PFSK-1 (cell line): ENCODE results near the gene MRAS.

Experiments used
- FOXP2 ChIP-seq: optimal IDR thresholded peaks from 2 replicates; pipeline ENCODE3; 2011; ENCODE audit warnings: borderline replicate concordance, control low read depth, inconsistent platforms; ENCODE audit not compliant: insufficient read depth; ENCODE audit errors: extremely low read length, extremely low read depth
- POLR2AphosphoS5 ChIP-seq: IDR thresholded peaks from 2 replicates; pipeline ENCODE4 v1.6.1; 2012; ENCODE audit warnings: low read depth, mild to moderate bottlenecking, control low read depth, low read length, moderate library complexity
- REST ChIP-seq, 2 experiments: IDR thresholded peaks; 2 replicates each; pipeline versions ENCODE4 v1.6.1 to v1.8.0; 2011 to 2012; ENCODE audit warnings: low read depth in 2 of 2, low read length in 2 of 2, control low read depth in 1 of 2, inconsistent platforms in 1 of 2, mild to moderate bottlenecking in 1 of 2, moderate library complexity in 1 of 2; ENCODE audit not compliant: insufficient read depth in 1 of 2
- SIN3A ChIP-seq: IDR thresholded peaks from 2 replicates; pipeline ENCODE4 v1.6.1; 2012; ENCODE audit warnings: mild to moderate bottlenecking, low read length, moderate library complexity, borderline replicate concordance; ENCODE audit not compliant: insufficient read depth
- TAF1 ChIP-seq: IDR thresholded peaks from 2 replicates; pipeline ENCODE4 v1.6.1; 2012; ENCODE audit warnings: low read length, control low read depth, borderline replicate concordance; ENCODE audit not compliant: insufficient read depth

MRAS gene

GRCh38 chr3:138326866-138327595 lies 21.3 kb upstream of the MRAS start:
- TF ChIP-seq TAF1 (no peak), FOXP2 (no peak), SIN3A (no peak), POLR2AphosphoS5 (no peak), REST (IDR thresholded peaks at IDR 0.05; ENCODE audit: insufficient read depth in 1 of 2, low read depth in 2 of 2, low read length in 2 of 2) (no peak)

GRCh38 chr3:138327831-138328230 lies 20.5 kb upstream of the MRAS start:
- no peak for TF ChIP-seq POLR2AphosphoS5
- TF ChIP-seq REST (IDR thresholded peaks at IDR 0.05; ENCODE audit: insufficient read depth in 1 of 2, low read depth in 2 of 2, low read length in 2 of 2): no peak
- no peak for TF ChIP-seq SIN3A
- no peak for TF ChIP-seq TAF1
- no peak for TF ChIP-seq FOXP2

GRCh38 chr3:138328341-138328740 lies 20.0 kb upstream of the MRAS start:
- TF ChIP-seq TAF1 (no peak), SIN3A (no peak), REST (IDR thresholded peaks at IDR 0.05; ENCODE audit: insufficient read depth in 1 of 2, low read depth in 2 of 2, low read length in 2 of 2) (no peak), FOXP2 (no peak), POLR2AphosphoS5 (no peak)

- TF ChIP-seq SIN3A (no peak), REST (IDR thresholded peaks at IDR 0.05; ENCODE audit: insufficient read depth in 1 of 2, low read depth in 2 of 2, low read length in 2 of 2) (no peak)
Observed at GRCh38 chr3:138329127-138329983, 19.0 kb upstream of the MRAS start, which contains the start of gene NME9. Gene NME9 (minus strand): TSS chr3:138329851. CDS start chr3:138329335, 516 bp downstream.
